CD4-positive, alpha-beta memory T cell (primary cell): ENCODE measurements around the gene TXLNB. TPM values are rescaled to one million over a fixed set of nuclear protein-coding genes. Genes with fewer than 3 reads are reported as not detected.
A peak's percentile ranks its signal among the peaks of the same experiment; 100 is the strongest.
"Not testable (repeated sequence)": the region's sequence is repeated elsewhere in the genome, so short reads cannot be mapped to it uniquely, and the experiment has no call there.

Experiments used
- CTCF ChIA-PET: fragments of 350-600 bp; sonication (Branson Sonifier 250); formaldehyde crosslinking; loops from one replicate; lab custom pipeline; 2021; ENCODE audit warnings: inconsistent platforms; ENCODE audit not compliant: partially characterized antibody; lab: Charles Lee
- POLR2A ChIA-PET: fragments of 350-600 bp; sonication (Branson Sonifier 250); formaldehyde crosslinking; loops from one replicate; lab custom pipeline; 2021; ENCODE audit not compliant: partially characterized antibody; lab: Charles Lee
- DNase-seq, 5 donors: peaks; one replicate each; pipeline versions ENCODE4 v3.0.0 to v3.0.0-alpha.2; 2020 to 2022; ENCODE audit warnings: mixed read lengths in 1 of 5
- H3K27ac ChIP-seq: one replicate; pipeline ENCODE4 v1.7.0; 2013; ENCODE audit warnings: low read depth, low read length
- H3K27me3 ChIP-seq: 2 replicates; pipeline ENCODE4 v1.7.0; 2013; ENCODE audit warnings: mild to moderate bottlenecking, low read length, moderate library complexity; ENCODE audit not compliant: insufficient read depth
- H3K36me3 ChIP-seq: 2 replicates; pipeline ENCODE4 v1.7.0; 2013; ENCODE audit warnings: mild to moderate bottlenecking, low read length, moderate library complexity; ENCODE audit not compliant: insufficient read depth
- H3K4me1 ChIP-seq: 2 replicates; pipeline ENCODE4 v1.7.0; 2013; ENCODE audit warnings: mild to moderate bottlenecking, low read length, moderate library complexity; ENCODE audit not compliant: insufficient read depth
- H3K4me3 ChIP-seq, 2 donors: one replicate each; pipeline ENCODE4 v1.7.0; 2013; ENCODE audit warnings: low read length in 2 of 2, mild to moderate bottlenecking in 1 of 2
- H3K9me3 ChIP-seq, 2 donors: one replicate each; pipeline ENCODE4 v1.7.0; 2013; ENCODE audit warnings: low read length in 2 of 2, control low read depth in 1 of 2; ENCODE audit not compliant: control insufficient read depth in 1 of 2
- H3K27ac Mint-ChIP-seq, 7 donors: one replicate each; pipeline ENCODE4 v1.8.0; 2020 to 2021; ENCODE audit warnings: mixed read lengths in 7 of 7, mild to moderate bottlenecking in 6 of 7, inconsistent platforms in 3 of 7, moderate library complexity in 3 of 7
- H3K27me3 Mint-ChIP-seq, 2 donors: one replicate each; pipeline ENCODE4 v1.8.0; 2020 to 2021; ENCODE audit warnings: mixed read lengths in 2 of 2
- H3K36me3 Mint-ChIP-seq, 2 donors: one replicate each; pipeline ENCODE4 v1.8.0; 2020 to 2021; ENCODE audit warnings: mixed read lengths in 2 of 2, inconsistent platforms in 1 of 2, mild to moderate bottlenecking in 1 of 2
- H3K4me1 Mint-ChIP-seq, 4 donors: one replicate each; pipeline ENCODE4 v1.8.0; 2020 to 2021; ENCODE audit warnings: mixed read lengths in 4 of 4, mild to moderate bottlenecking in 1 of 4
- H3K4me3 Mint-ChIP-seq, 8 donors: one replicate each; pipeline ENCODE4 v1.8.0; 2020 to 2021; ENCODE audit warnings: mixed read lengths in 8 of 8, mild to moderate bottlenecking in 7 of 8, moderate library complexity in 6 of 8, inconsistent platforms in 3 of 8
- H3K9me3 Mint-ChIP-seq, 8 donors: one replicate each; pipeline ENCODE4 v1.8.0; 2020 to 2021; ENCODE audit warnings: mixed read lengths in 8 of 8, mild to moderate bottlenecking in 5 of 8, inconsistent platforms in 3 of 8, moderate library complexity in 1 of 8
- intact Hi-C: fragments of 100-400 bp; cut with micrococcal nuclease; formaldehyde crosslinking; loops from one replicate; pipeline ENCODE4 v1.15.1; 2023
- polyA plus RNA-seq, 2 donors: library from polyadenylated mRNA; unstranded; fragments of 300-500 nt; fragmentation: Illumina TruSeq; gene quantifications; one replicate each; pipeline ENCODE4 v1.2.3, GENCODE V29; 2021
- total RNA-seq, 2 experiments: library from RNA; stranded (reverse); gene quantifications; one replicate each; pipeline ENCODE4 v1.2.3, GENCODE V29; 2021

TXLNB gene
- total and polyA plus RNA-seq, 4 experiments from 2014 or later = 0.78 to 1.6 (median 1.4) TPM; not detected in 1

DNA sequence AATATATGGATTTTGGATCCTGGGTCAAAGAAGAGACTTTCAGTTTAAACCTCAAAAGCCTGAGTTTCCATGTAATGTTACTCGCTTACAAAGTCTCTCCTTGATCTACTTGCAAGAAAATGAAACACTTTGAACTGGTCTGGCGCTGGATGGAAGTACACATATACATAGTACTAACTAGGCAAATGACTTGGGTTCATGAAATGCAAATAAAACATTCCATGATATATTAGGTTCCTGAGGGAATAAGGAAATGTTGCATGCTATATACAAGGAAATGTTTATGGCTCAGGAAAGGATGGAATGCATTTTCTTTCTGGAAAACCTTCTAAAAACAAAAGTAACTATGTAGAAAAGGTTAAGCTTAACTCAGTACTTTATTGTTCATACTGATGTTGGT, 11.4 kb upstream of the TXLNB start:
- intact Hi-C loops = no loop called here
- Histone ChIP-seq H3K27me3 (no peaks in the 10 kb centered on the region), H3K4me3 (no peak overlapping the region), H3K27ac (no peak overlapping the region), H3K36me3 (no peaks in the 10 kb centered on the region), H3K9me3 (no peaks in the 10 kb centered on the region), H3K4me1 (no peaks in the 10 kb centered on the region)
- Mint-ChIP-seq H3K36me3 (peaks cover 0 to 5% of the 10 kb centered on the region in 2 donors), H3K4me3 (no peak overlapping the region), H3K4me1 (peaks cover 0 to 6% (median 0%) of the 10 kb centered on the region in 4 donors), H3K27me3 (no peaks in the 10 kb centered on the region), H3K27ac (no peak overlapping the region), H3K9me3 (no peaks in the 10 kb centered on the region)
- DNase-seq = no peak
- ChIA-PET POLR2A (no interaction called here), CTCF (no interaction called here)

- no peak for DNase-seq
- peak overlapping the region in 1 of 7 donors; percentile 32 for H3K27ac Mint-ChIP-seq
- H3K4me3 ChIP-seq = no peak overlapping the region
- ChIA-PET POLR2A (no interaction called here), CTCF (interaction anchor here (1.3 kb wide), 1 partner anchor 9 kb away, joined by 3 read pairs; no protein-coding TSS in a partner anchor)
- no peaks in the 10 kb centered on the region for H3K27me3 ChIP-seq
- no peaks in the 10 kb centered on the region for H3K36me3 ChIP-seq
- no peak overlapping the region for H3K4me3 Mint-ChIP-seq
- peaks cover 0 to 5% of the 10 kb centered on the region in 2 donors for H3K36me3 Mint-ChIP-seq
- H3K27ac ChIP-seq = no peak overlapping the region
- H3K9me3 ChIP-seq = no peaks in the 10 kb centered on the region
- H3K27me3 Mint-ChIP-seq = no peaks in the 10 kb centered on the region
- H3K4me1 ChIP-seq = peaks cover 21% of the 10 kb centered on the region
- peaks cover 0 to 4% (median 1%) of the 10 kb centered on the region in 8 donors for H3K9me3 Mint-ChIP-seq
- intact Hi-C loops = no loop called here
- peaks cover 13 to 28% (median 26%) of the 10 kb centered on the region in 4 donors for H3K4me1 Mint-ChIP-seq
These were observed 6.1 kb upstream of the TXLNB start for GRCh38 chr6:139297921-139298320.

DNA sequence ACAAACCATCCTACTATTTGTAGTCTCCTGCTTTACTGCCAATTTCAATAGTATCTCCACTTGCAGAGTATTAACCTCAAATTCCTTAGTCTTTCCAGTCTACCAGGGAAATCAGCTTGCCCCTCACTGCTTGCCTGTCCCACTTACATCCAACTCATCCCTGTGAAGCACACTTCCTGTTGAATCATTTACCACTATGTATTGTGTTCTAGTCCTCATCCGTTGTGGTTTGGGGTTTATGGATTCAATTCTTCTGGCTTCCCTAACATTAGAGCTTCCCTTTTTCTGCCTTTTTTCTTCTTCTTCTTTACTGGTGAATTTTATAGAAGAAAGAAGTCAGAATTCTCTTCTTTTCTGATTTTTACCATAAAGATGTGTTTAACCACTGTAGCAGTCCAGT, 5.1 kb upstream of the TXLNB start:
- peaks cover 0 to 4% (median 1%) of the 10 kb centered on the region in 8 donors for H3K9me3 Mint-ChIP-seq
- Histone ChIP-seq H3K4me3 (no peak overlapping the region), H3K27me3 (no peaks in the 10 kb centered on the region), H3K36me3 (no peaks in the 10 kb centered on the region), H3K27ac (no peak overlapping the region), H3K9me3 (no peaks in the 10 kb centered on the region), H3K4me1 (peaks cover 31% of the 10 kb centered on the region)
- DNase-seq = no peak
- H3K4me1 Mint-ChIP-seq = peaks cover 23 to 38% (median 36%) of the 10 kb centered on the region in 4 donors
- no peak overlapping the region for H3K4me3 Mint-ChIP-seq
- H3K27ac Mint-ChIP-seq = peak overlapping the region in 3 of 7 donors; percentile 49 to 59 (median 57)
- peaks cover under 1 to 5% of the 10 kb centered on the region in 2 donors for H3K36me3 Mint-ChIP-seq
- intact Hi-C loops = no loop called here
- H3K27me3 Mint-ChIP-seq = no peaks in the 10 kb centered on the region
- POLR2A ChIA-PET = no interaction called here
- CTCF ChIA-PET = interaction anchor here (1.2 to 1.3 kb wide), 2 partner anchors 10 to 68 kb away, joined by 3 read pairs; no protein-coding TSS in a partner anchor

GRCh38 chr6:139295901-139296300, 4.1 kb upstream of the TXLNB start:
- no peak for DNase-seq
- Histone ChIP-seq H3K27ac (no peak overlapping the region), H3K36me3 (no peaks in the 10 kb centered on the region), H3K9me3 (no peaks in the 10 kb centered on the region), H3K4me1 (peaks cover 41% of the 10 kb centered on the region), H3K4me3 (no peak overlapping the region), H3K27me3 (no peaks in the 10 kb centered on the region)
- Mint-ChIP-seq H3K36me3 (peaks cover 3 to 5% of the 10 kb centered on the region in 2 donors), H3K27me3 (no peaks in the 10 kb centered on the region), H3K4me1 (peaks cover 29 to 46% (median 44%) of the 10 kb centered on the region in 4 donors), H3K4me3 (peak overlapping the region in 1 of 8 donors; percentile 17), H3K27ac (peak overlapping the region in 4 of 7 donors; percentile 18 to 85 (median 47)), H3K9me3 (peaks cover 0 to 6% (median 1%) of the 10 kb centered on the region in 8 donors)
- ChIA-PET CTCF (interaction anchor here (1.2 kb wide), 1 partner anchor 69 kb away, joined by 3 read pairs; no protein-coding TSS in a partner anchor), POLR2A (interaction anchor here (1.8 kb wide), 1 partner anchor 28 kb away, joined by 5 read pairs; no protein-coding TSS in a partner anchor)
- intact Hi-C loops = no loop called here

DNA sequence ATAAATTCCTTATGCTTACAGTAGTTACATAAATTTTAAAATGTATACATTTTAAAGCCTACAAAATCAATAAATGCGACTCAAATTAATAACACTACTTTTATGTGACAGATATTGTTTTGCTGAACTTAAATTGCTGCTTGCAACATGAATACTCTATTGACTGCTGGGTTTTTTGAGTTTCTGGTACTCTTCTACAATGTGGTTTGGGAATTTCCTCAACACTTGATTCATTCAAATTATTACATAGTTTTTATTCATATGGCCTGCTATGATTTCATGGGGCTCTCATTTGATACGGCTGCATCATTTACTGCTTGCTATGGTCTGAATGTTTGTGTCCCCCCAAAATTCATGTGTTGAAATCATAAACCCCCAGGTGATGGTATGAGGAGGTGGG, 2.3 kb upstream of the TXLNB start:
- H3K4me1 ChIP-seq = peaks cover 58% of the 10 kb centered on the region
- POLR2A ChIA-PET = interaction anchor here (0.8 to 5.3 kb wide), 5 partner anchors 10 to 79 kb away, joined by 3 to 172 read pairs (median 54); partner anchors contain the start of gene CITED2
- Mint-ChIP-seq H3K9me3 (peaks cover 0 to 6% (median 1%) of the 10 kb centered on the region in 8 donors), H3K4me1 (peaks cover 37 to 62% (median 54%) of the 10 kb centered on the region in 4 donors), H3K36me3 (peaks cover 3 to 5% of the 10 kb centered on the region in 2 donors), H3K27me3 (no peaks in the 10 kb centered on the region), H3K27ac (peak overlapping the region; percentile 61 to 91 (median 86)), H3K4me3 (peak overlapping the region in 5 of 8 donors; percentile 0 to 39 (median 21))
- CTCF ChIA-PET = interaction anchor here (0.7 to 3.9 kb wide), 5 partner anchors 30 to 75 kb away, joined by 3 to 27 read pairs (median 7); no protein-coding TSS in a partner anchor
- H3K36me3 ChIP-seq = no peaks in the 10 kb centered on the region
- H3K27ac ChIP-seq = peak overlapping the region; percentile 26
- H3K4me3 ChIP-seq = no peak overlapping the region
- no peaks in the 10 kb centered on the region for H3K27me3 ChIP-seq
- intact Hi-C loops = loop anchor here (5.0 kb wide), 1 partner anchor 122 kb away; no protein-coding TSS in a partner anchor
- DNase-seq = no peak
- no peaks in the 10 kb centered on the region for H3K9me3 ChIP-seq

GRCh38 chr6:139293230-139293629, 1.4 kb upstream of the TXLNB start:
- not testable (repeated sequence) for H3K36me3 ChIP-seq, H3K9me3 ChIP-seq, H3K4me3 ChIP-seq, H3K9me3 Mint-ChIP-seq, DNase-seq, H3K27me3 Mint-ChIP-seq, H3K36me3 Mint-ChIP-seq, H3K27me3 ChIP-seq
- Histone ChIP-seq H3K27ac (peak overlapping the region; percentile 59), H3K4me1 (peaks cover 59% of the 10 kb centered on the region)
- Mint-ChIP-seq H3K4me1 (peaks cover 42 to 70% (median 58%) of the 10 kb centered on the region in 4 donors), H3K4me3 (peak overlapping the region in 1 of 8 donors; percentile 13), H3K27ac (peak overlapping the region; percentile 94 to 99 (median 97))
- POLR2A ChIA-PET = interaction anchor here (0.8 to 5.3 kb wide), 7 partner anchors 9 to 80 kb away, joined by 3 to 172 read pairs (median 47); partner anchors contain the start of gene CITED2
- CTCF ChIA-PET = interaction anchor here (0.6 to 5.5 kb wide), 10 partner anchors 9 to 262 kb away, joined by 3 to 54 read pairs (median 18); no protein-coding TSS in a partner anchor
- intact Hi-C loops = loop anchor here (5.0 kb wide), 1 partner anchor 121 kb away; no protein-coding TSS in a partner anchor

- Mint-ChIP-seq H3K4me1 (peaks cover 40 to 70% (median 54%) of the 10 kb centered on the region in 4 donors), H3K4me3 (peak overlapping the region; percentile 79 to 91 (median 85)), H3K36me3 (peaks cover 3 to 10% of the 10 kb centered on the region in 2 donors), H3K9me3 (peaks cover 0 to 5% (median 0%) of the 10 kb centered on the region in 8 donors), H3K27me3 (no peaks in the 10 kb centered on the region), H3K27ac (peak overlapping the region; percentile 94 to 99 (median 97))
- Histone ChIP-seq H3K27ac (peak overlapping the region; percentile 59), H3K4me1 (peaks cover 59% of the 10 kb centered on the region), H3K9me3 (no peaks in the 10 kb centered on the region), H3K36me3 (no peaks in the 10 kb centered on the region), H3K27me3 (no peaks in the 10 kb centered on the region), H3K4me3 (peak overlapping the region in 1 of 2 donors; percentile 42)
- peak; percentile 67 to 86 (median 78) for DNase-seq
- intact Hi-C loops = loop anchor here (1.0 to 5.0 kb wide), 7 partner anchors 12 to 518 kb away; partner anchors contain the start of gene CCDC28A
- POLR2A ChIA-PET = interaction anchor here (0.6 to 5.3 kb wide), 40 partner anchors 8 to 305 kb away, joined by 3 to 172 read pairs (median 6); partner anchors contain the start of gene CITED2
- CTCF ChIA-PET = interaction anchor here (0.7 to 5.5 kb wide), 26 partner anchors 11 to 304 kb away, joined by 3 to 54 read pairs (median 5); partner anchors contain the start of genes CITED2 and HECA
These were observed 949 bp downstream of the TXLNB start for GRCh38 chr6:139290787-139291311.
